ENCODE measurements around the gene PDZK1IP1.

DNA sequence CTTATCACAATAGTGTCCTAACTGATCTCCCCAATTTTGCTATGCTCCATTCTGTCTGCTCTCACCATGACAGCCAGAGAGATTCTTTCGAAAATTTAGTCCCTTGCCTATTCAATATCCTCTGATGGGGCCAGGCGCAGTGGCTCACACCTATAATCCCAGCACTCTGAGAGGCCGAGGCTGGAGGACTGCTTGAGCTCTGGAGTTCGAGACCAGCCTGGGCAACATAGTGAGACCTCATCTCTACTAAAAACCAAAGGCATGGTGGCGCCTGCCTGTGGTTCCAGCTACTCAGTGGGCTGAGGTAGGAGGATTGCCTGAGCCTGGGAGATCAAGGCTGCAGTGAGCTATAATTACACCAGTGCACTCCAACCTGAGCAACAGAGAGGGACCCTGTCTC lies 16.1 kb upstream of the PDZK1IP1 start:
- TF ChIP-seq FOXP2 (optimal IDR thresholded peaks at IDR 0.05; ENCODE audit: control extremely low read depth, extremely low read length, insufficient read depth): no peak
- TF ChIP-seq EZH2 (IDR thresholded peaks at IDR 0.05): no peak
